Suprapubic skin (tissue), 4 donors: ENCODE measurements around the gene ERO1A. TPM values are rescaled to one million over a fixed set of nuclear protein-coding genes. Genes with fewer than 3 reads are reported as not detected.

ENCODE experiments used
- DNase-seq, 2 donors: peaks; one replicate each; pipeline ENCODE4 v3.0.0-alpha.2; 2019; ENCODE audit warnings: low spot score in 2 of 2
- H3K27ac ChIP-seq: fragments of 200-600 bp; sonication (generic); one replicate; pipeline ENCODE4 v1.5.1; 2019
- H3K27me3 ChIP-seq: fragments of 200-600 bp; sonication (generic); one replicate; pipeline ENCODE4 v1.5.1; 2019
- H3K36me3 ChIP-seq: fragments of 200-600 bp; sonication (generic); one replicate; pipeline ENCODE4 v1.5.1; 2019
- H3K4me1 ChIP-seq: fragments of 200-600 bp; sonication (generic); one replicate; pipeline ENCODE4 v1.5.1; 2019
- H3K4me3 ChIP-seq: fragments of 200-600 bp; sonication (generic); one replicate; pipeline ENCODE4 v1.5.1; 2019; ENCODE audit warnings: mild to moderate bottlenecking
- H3K9me3 ChIP-seq: fragments of 200-600 bp; sonication (generic); one replicate; pipeline ENCODE4 v1.5.1; 2019
- EP300 ChIP-seq: sonication (generic); formaldehyde crosslinking; IDR thresholded peaks from one replicate; pipeline ENCODE4 v1.6.1; 2017; ENCODE audit warnings: antibody characterized with exemption
- POLR2A ChIP-seq, 2 donors: fragments of 450-650 bp; IDR thresholded peaks; one replicate each; pipeline ENCODE4 v1.6.1; 2017; ENCODE audit warnings: antibody characterized with exemption in 2 of 2, mild to moderate bottlenecking in 2 of 2, moderate library complexity in 2 of 2
- POLR2AphosphoS5 ChIP-seq, 3 donors: sonication (generic); formaldehyde crosslinking; IDR thresholded peaks; one replicate each; pipeline ENCODE4 v1.6.1; 2017; ENCODE audit warnings: antibody characterized with exemption in 3 of 3
- WGBS: methylation state at CpG from one replicate; pipeline ENCODE4 v1.1.5; 2018; 5-methylcytosine and 5-hydroxymethylcytosine counted together
- total RNA-seq, 4 donors: library from RNA; depleted of rRNA; stranded (reverse); fragments of >200 nt; gene quantifications; one replicate each; pipeline ENCODE4 v1.1.0, GENCODE V29; 2016
- TF ChIP-seq, protein P1 (sequence below), 2 donors: fragments of 200-600 bp in 1 of 2; fragments of 450-650 bp in 1 of 2; sonication (generic) in 1 of 2; IDR thresholded peaks; one replicate each; pipeline ENCODE4 v1.5.1; 2016 to 2019; ENCODE audit warnings: antibody characterized with exemption in 2 of 2, mild to moderate bottlenecking in 1 of 2, moderate library complexity in 1 of 2

ERO1A gene
- total RNA-seq, 4 donors from 2014 or later = 21.7 to 36.0 (median 29.7) TPM

DNA sequence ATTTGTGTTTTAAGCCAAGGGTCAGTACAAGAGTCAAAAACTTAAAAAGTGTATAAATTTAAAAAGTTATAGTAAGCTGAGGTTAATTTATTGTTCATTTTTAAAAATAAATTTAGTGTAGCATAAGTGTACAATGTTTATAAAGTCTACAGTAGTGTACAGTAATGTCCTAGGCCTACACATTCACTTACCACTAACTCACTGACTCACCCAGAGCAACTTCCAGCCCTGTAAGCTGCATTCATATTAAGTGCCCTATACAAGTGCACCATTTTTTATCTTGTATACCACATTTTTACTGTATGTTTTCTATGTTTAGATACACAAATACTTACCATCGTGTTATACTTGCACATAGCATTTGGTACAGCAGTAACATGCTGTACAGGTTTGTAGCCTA, 105.0 kb downstream of the ERO1A start:
- Histone ChIP-seq H3K27me3 (no peaks in the 10 kb centered on the region), H3K27ac (no peak overlapping the region), H3K9me3 (no peaks in the 10 kb centered on the region), H3K4me3 (no peak overlapping the region), H3K4me1 (no peaks in the 10 kb centered on the region), H3K36me3 (no peaks in the 10 kb centered on the region)
- 91% methylated on average over 1 of the region's 1 CpG for WGBS
- no peak for DNase-seq
- no peak for TF ChIP-seq EP300
- TF ChIP-seq POLR2AphosphoS5 (IDR thresholded peaks at IDR 0.05) = no peak
- TF ChIP-seq POLR2A (IDR thresholded peaks at IDR 0.05) = no peak
- TF ChIP-seq, protein P1, sequence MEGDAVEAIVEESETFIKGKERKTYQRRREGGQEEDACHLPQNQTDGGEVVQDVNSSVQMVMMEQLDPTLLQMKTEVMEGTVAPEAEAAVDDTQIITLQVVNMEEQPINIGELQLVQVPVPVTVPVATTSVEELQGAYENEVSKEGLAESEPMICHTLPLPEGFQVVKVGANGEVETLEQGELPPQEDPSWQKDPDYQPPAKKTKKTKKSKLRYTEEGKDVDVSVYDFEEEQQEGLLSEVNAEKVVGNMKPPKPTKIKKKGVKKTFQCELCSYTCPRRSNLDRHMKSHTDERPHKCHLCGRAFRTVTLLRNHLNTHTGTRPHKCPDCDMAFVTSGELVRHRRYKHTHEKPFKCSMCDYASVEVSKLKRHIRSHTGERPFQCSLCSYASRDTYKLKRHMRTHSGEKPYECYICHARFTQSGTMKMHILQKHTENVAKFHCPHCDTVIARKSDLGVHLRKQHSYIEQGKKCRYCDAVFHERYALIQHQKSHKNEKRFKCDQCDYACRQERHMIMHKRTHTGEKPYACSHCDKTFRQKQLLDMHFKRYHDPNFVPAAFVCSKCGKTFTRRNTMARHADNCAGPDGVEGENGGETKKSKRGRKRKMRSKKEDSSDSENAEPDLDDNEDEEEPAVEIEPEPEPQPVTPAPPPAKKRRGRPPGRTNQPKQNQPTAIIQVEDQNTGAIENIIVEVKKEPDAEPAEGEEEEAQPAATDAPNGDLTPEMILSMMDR (IDR thresholded peaks at IDR 0.05) = no peak

Other genes with a start within 250 kb of the ERO1A start
- gene TXNDC16, start 143.1 kb downstream of the ERO1A start, total RNA-seq = 10 to 100 TPM in 1 of 4 donors, 1 to 10 TPM in 3; 7.7 to 14.2 (median 8.0) TPM
- gene GPR137C, start 142.7 kb downstream of the ERO1A start, total RNA-seq = under 1 TPM in 2 of 4 donors, not detected in 2; 0.17 to 0.65 TPM
- gene PSMC6, start 11.6 kb upstream of the ERO1A start, total RNA-seq = 10 to 100 TPM; 53.8 to 78.1 (median 67.1) TPM
- 10 to 100 TPM; 10.9 to 16.6 (median 13.7) TPM for gene STYX, start 34.6 kb upstream of the ERO1A start, total RNA-seq
- gene GNPNAT1, start 96.0 kb upstream of the ERO1A start, total RNA-seq = 10 to 100 TPM in 2 of 4 donors, 1 to 10 TPM in 2; 9.0 to 16.3 (median 12.7) TPM